ENCODE data around the gene SPSB2. TPM values are rescaled to one million over a fixed set of nuclear protein-coding genes. Genes with fewer than 3 reads are reported as not detected.
"Not testable (repeated sequence)": the region's sequence is repeated elsewhere in the genome, so short reads cannot be mapped to it uniquely, and the experiment has no call there.

Gene SPSB2
- total RNA-seq, 1 donor from 2014 or later: 3.4 TPM

- DNase-seq: peak; percentile 86
- peak overlapping the region; percentile 87 for H3K27ac Mint-ChIP-seq
- peak overlapping the region; percentile 89 for H3K4me3 Mint-ChIP-seq
- peaks cover 61% of the 10 kb centered on the region for H3K36me3 Mint-ChIP-seq (ENCODE audit: low read depth)
- intact Hi-C loops (cut with micrococcal nuclease): loop anchor here (5.0 kb wide), 3 partner anchors 66 to 264 kb away; partner anchors contain the start of genes CHD4 and LPCAT3
- no peaks in the 10 kb centered on the region for H3K27me3 Mint-ChIP-seq
- H3K9me3 Mint-ChIP-seq: no peaks in the 10 kb centered on the region
- H3K4me1 Mint-ChIP-seq: peaks cover 58% of the 10 kb centered on the region
Measured at GRCh38 chr12:6871052-6871957, 1.8 kb downstream of the SPSB2 start.

DNA sequence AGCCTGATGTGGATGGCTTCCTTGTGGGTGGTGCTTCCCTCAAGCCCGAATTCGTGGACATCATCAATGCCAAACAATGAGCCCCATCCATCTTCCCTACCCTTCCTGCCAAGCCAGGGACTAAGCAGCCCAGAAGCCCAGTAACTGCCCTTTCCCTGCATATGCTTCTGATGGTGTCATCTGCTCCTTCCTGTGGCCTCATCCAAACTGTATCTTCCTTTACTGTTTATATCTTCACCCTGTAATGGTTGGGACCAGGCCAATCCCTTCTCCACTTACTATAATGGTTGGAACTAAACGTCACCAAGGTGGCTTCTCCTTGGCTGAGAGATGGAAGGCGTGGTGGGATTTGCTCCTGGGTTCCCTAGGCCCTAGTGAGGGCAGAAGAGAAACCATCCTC lies 2.8 kb downstream of the SPSB2 start:
- not testable (repeated sequence) for H3K27me3 Mint-ChIP-seq, H3K9me3 Mint-ChIP-seq, DNase-seq
- Mint-ChIP-seq H3K4me1 (peaks cover 57% of the 10 kb centered on the region), H3K36me3 (ENCODE audit: low read depth) (peaks cover 64% of the 10 kb centered on the region), H3K4me3 (peak overlapping the region; percentile 89), H3K27ac (peak overlapping the region; percentile 93)
- intact Hi-C loops (cut with micrococcal nuclease): loop anchor here (5.0 kb wide), 3 partner anchors 67 to 263 kb away; partner anchors contain the start of genes CHD4 and LPCAT3

GRCh38 chr12:6869049-6870021 lies 3.8 kb downstream of the SPSB2 start:
- Mint-ChIP-seq H3K4me3 (peak overlapping the region; percentile 89), H3K27ac (peak overlapping the region; percentile 93), H3K27me3 (no peaks in the 10 kb centered on the region), H3K9me3 (no peaks in the 10 kb centered on the region), H3K36me3 (ENCODE audit: low read depth) (peaks cover 68% of the 10 kb centered on the region), H3K4me1 (peaks cover 54% of the 10 kb centered on the region)
- DNase-seq: peak; percentile 96
- intact Hi-C loops (cut with micrococcal nuclease): loop anchor here (5.0 kb wide), 3 partner anchors 68 to 262 kb away; partner anchors contain the start of genes CHD4 and LPCAT3

GRCh38 chr12:6868211-6869048 lies 4.7 kb downstream of the SPSB2 start:
- Mint-ChIP-seq H3K36me3 (ENCODE audit: low read depth) (peaks cover 70% of the 10 kb centered on the region), H3K4me3 (peak overlapping the region; percentile 89), H3K27ac (peak overlapping the region; percentile 93), H3K9me3 (no peaks in the 10 kb centered on the region), H3K4me1 (peaks cover 50% of the 10 kb centered on the region), H3K27me3 (no peaks in the 10 kb centered on the region)
- intact Hi-C loops (cut with micrococcal nuclease): loop anchor here (1.0 kb wide), 1 partner anchor 334 kb away; the partner anchor contains the start of gene GAPDH
- peak; percentile 73 for DNase-seq

DNA sequence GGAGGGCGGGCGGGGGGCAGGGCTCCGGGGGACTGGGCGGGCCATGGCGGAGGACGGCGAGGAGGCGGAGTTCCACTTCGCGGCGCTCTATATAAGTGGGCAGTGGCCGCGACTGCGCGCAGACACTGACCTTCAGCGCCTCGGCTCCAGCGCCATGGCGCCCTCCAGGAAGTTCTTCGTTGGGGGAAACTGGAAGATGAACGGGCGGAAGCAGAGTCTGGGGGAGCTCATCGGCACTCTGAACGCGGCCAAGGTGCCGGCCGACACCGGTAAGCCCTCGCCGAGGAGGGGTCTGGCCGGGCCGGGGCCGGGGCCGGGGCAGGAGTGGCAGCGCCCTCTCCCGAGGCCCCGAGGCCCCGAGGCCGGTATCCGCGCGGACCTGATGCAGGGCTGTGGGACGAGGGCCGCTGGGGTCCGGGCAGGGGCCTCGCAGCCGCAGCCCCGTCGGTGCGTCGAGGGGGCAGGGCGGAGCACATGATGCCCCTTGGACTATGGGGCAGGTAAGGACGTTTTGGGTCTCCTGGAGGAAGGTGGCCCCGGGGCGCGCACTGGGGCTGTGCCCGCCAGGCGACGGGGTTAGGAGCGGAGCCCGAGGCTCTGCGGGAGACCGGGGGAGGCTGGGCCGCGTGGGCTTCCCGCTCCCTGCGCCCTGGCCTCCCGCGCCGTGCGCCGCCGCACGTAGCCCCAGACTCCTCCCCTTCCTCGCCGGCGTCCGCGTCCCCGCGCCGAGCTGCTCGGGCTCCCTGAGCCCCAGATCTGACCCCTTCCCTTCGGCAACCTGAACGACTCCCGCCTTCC lies 5.5 kb downstream of the SPSB2 start, which contains the start of gene TPI1:
TPI1 (plus strand) TSS at position 119 of the 798 bp plus-strand sequence; CDS start at position 155, 36 bp downstream.
- intact Hi-C loops (cut with micrococcal nuclease): loop anchor here (1.0 kb wide), 2 partner anchors 15 to 333 kb away; partner anchors contain the start of genes GAPDH and USP5

GRCh38 chr12:6866920-6867412 lies 6.1 kb downstream of the SPSB2 start:
- H3K36me3 Mint-ChIP-seq (ENCODE audit: low read depth): peaks cover 75% of the 10 kb centered on the region
- H3K27me3 Mint-ChIP-seq: no peaks in the 10 kb centered on the region
- peak overlapping the region; percentile 89 for H3K4me3 Mint-ChIP-seq
- peaks cover 46% of the 10 kb centered on the region for H3K4me1 Mint-ChIP-seq
- no peak for DNase-seq
- peak overlapping the region; percentile 99 for H3K27ac Mint-ChIP-seq
- intact Hi-C loops (cut with micrococcal nuclease): loop anchor here (1.0 kb wide), 1 partner anchor 15 kb away; the partner anchor contains the start of gene USP5
- H3K9me3 Mint-ChIP-seq: no peaks in the 10 kb centered on the region

More for the DNA sequence above, 5.5 kb downstream of the SPSB2 start, which contains the start of gene TPI1:
- DNase-seq: peak; percentile 94
- H3K27me3 Mint-ChIP-seq: no peaks in the 10 kb centered on the region
- peaks cover 50% of the 10 kb centered on the region for H3K4me1 Mint-ChIP-seq
- no peaks in the 10 kb centered on the region for H3K9me3 Mint-ChIP-seq
- peaks cover 74% of the 10 kb centered on the region for H3K36me3 Mint-ChIP-seq (ENCODE audit: low read depth)
- peak within 1 kb of the TSS; percentile 89 for H3K4me3 Mint-ChIP-seq
- peak within 1 kb of the TSS; percentile 99 for H3K27ac Mint-ChIP-seq

- Mint-ChIP-seq H3K36me3 (ENCODE audit: low read depth) (peaks cover 71% of the 10 kb centered on the region), H3K27ac (peak overlapping the region; percentile 29), H3K9me3 (no peaks in the 10 kb centered on the region), H3K4me1 (peaks cover 41% of the 10 kb centered on the region), H3K27me3 (no peaks in the 10 kb centered on the region), H3K4me3 (peak overlapping the region; percentile 89)
- DNase-seq: no peak
- intact Hi-C loops (cut with micrococcal nuclease): no loop called here
Measured at GRCh38 chr12:6866163-6866919, 6.8 kb downstream of the SPSB2 start.

DNA sequence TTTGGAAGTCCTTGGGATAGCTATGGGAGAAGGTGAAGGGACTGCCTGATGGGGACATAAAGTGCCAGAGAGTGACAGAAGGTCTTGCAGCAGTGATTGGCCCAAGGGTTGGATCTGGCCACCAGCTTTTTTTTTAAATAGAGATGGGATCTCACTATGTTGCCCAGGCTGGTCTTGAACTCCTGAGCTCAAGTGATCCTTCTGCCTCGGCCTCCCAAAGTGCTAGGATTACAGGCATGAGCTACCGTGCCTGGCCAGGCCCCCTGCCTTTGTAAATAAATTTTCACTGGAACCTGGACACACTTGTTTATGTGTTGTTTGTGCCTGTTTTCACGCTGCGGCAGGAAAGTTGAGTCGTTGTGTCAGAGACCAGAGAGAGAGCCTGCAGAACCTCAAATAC lies 7.8 kb downstream of the SPSB2 start:
- intact Hi-C loops (cut with micrococcal nuclease); DNase-seq; H3K27ac Mint-ChIP-seq; H3K9me3 Mint-ChIP-seq; H3K4me3 Mint-ChIP-seq; H3K27me3 Mint-ChIP-seq: not testable (repeated sequence)
- Mint-ChIP-seq H3K36me3 (ENCODE audit: low read depth) (peaks cover 70% of the 10 kb centered on the region), H3K4me1 (peaks cover 30% of the 10 kb centered on the region)

DNA sequence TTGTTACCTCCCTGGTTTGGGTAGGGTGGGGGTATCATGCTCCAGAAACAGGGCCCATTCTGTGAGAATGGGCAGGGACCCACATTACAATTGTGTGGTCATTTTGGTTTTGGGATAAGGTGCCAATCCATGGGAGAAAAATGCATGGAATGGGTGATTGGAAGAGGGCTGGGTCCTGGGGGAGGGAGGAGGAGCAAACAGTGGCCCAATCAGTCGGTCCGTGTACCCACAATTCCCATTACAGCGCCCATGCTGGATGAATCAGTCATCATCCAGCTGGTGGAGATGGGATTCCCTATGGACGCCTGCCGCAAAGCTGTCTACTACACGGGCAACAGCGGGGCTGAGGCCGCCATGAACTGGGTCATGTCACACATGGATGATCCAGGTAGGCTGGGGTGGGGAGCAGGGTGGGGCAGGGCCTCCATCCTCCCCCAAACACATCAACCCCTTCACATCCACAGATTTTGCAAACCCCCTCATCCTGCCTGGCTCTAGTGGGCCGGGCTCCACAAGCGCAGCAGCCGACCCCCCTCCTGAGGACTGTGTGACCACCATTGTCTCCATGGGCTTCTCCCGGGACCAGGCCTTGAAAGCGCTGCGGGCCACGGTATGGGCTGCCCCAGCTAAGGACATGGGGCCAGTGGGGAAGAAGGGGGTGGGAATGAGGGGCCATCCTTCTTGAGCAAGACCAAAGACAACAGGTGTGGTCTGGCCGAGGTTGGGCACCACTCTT lies 9.3 kb downstream of the SPSB2 start:
- DNase-seq: no peak
- Mint-ChIP-seq H3K4me1 (peaks cover 15% of the 10 kb centered on the region), H3K36me3 (ENCODE audit: low read depth) (peaks cover 69% of the 10 kb centered on the region), H3K9me3 (no peaks in the 10 kb centered on the region), H3K27ac (no peak overlapping the region), H3K4me3 (no peak overlapping the region), H3K27me3 (no peaks in the 10 kb centered on the region)
- intact Hi-C loops (cut with micrococcal nuclease): no loop called here

- no peaks in the 10 kb centered on the region for H3K9me3 Mint-ChIP-seq
- DNase-seq: no peak
- H3K27me3 Mint-ChIP-seq: no peaks in the 10 kb centered on the region
- no peak overlapping the region for H3K27ac Mint-ChIP-seq
- peaks cover 11% of the 10 kb centered on the region for H3K4me1 Mint-ChIP-seq
- intact Hi-C loops (cut with micrococcal nuclease): no loop called here
- no peak overlapping the region for H3K4me3 Mint-ChIP-seq
- H3K36me3 Mint-ChIP-seq (ENCODE audit: low read depth): peaks cover 65% of the 10 kb centered on the region
Measured at GRCh38 chr12:6863033-6863432, 10.1 kb downstream of the SPSB2 start.

DNA sequence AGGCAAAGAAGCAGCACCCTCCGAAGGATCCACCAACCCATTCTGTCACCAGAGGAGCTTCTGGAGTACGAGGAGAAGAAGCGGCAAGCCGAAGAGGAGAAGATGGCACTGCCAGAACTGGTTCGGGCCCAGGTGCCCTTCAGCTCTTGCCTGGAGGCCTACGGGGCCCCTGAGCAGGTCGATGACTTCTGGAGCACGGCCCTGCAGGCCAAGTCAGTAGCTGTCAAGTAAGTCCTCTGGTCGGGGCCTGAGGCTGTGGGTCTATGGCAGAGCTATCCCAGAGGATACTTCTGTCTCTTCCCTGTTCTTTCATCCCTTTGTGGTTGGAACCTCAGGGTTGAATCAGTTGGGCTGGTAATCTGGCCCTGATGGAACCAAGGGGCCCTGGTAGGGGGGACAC lies 11.7 kb downstream of the SPSB2 start:
- peaks cover 73% of the 10 kb centered on the region for H3K36me3 Mint-ChIP-seq (ENCODE audit: low read depth)
- H3K4me3 Mint-ChIP-seq: no peak overlapping the region
- H3K27ac Mint-ChIP-seq: no peak overlapping the region
- DNase-seq: no peak
- peaks cover 4% of the 10 kb centered on the region for H3K4me1 Mint-ChIP-seq
- H3K9me3 Mint-ChIP-seq: no peaks in the 10 kb centered on the region
- intact Hi-C loops (cut with micrococcal nuclease): no loop called here
- H3K27me3 Mint-ChIP-seq: no peaks in the 10 kb centered on the region
